H9 (cell line): ENCODE results near the gene FOLR2. TPM values are rescaled to one million over a fixed set of nuclear protein-coding genes. Genes with fewer than 3 reads are reported as not detected.

ENCODE experiments used
- DNase-seq: peaks from one replicate; pipeline ENCODE4 v3.0.0-alpha.2; 2017
- H2AFZ ChIP-seq: one replicate; pipeline ENCODE4 v1.6.1; 2013; ENCODE audit warnings: mild to moderate bottlenecking, low read length, control low read depth, moderate library complexity
- H2AK5ac ChIP-seq: 2 replicates; pipeline ENCODE4 v1.6.1; 2013; ENCODE audit warnings: low read length, control low read depth, mixed read lengths; ENCODE audit not compliant: insufficient read length
- H2BK120ac ChIP-seq: one replicate; pipeline ENCODE4 v1.6.1; 2013; ENCODE audit warnings: low read depth, mild to moderate bottlenecking, low read length, control low read depth, inconsistent platforms; ENCODE audit not compliant: poor library complexity, severe bottlenecking
- H2BK12ac ChIP-seq: 2 replicates; pipeline ENCODE4 v1.6.1; 2013; ENCODE audit warnings: low read length, control low read depth, mixed read lengths, low read depth; ENCODE audit not compliant: insufficient read length
- H2BK15ac ChIP-seq: 2 replicates; pipeline ENCODE4 v1.6.1; 2013; ENCODE audit warnings: low read depth, low read length, control low read depth
- H2BK20ac ChIP-seq: one replicate; pipeline ENCODE4 v1.6.1; 2013; ENCODE audit warnings: low read depth, mild to moderate bottlenecking, low read length, control low read depth, inconsistent platforms; ENCODE audit not compliant: poor library complexity, severe bottlenecking
- H2BK5ac ChIP-seq: 2 replicates; pipeline ENCODE4 v1.6.1; 2013; ENCODE audit warnings: low read length, control low read depth, mixed read lengths; ENCODE audit not compliant: insufficient read length
- H3K14ac ChIP-seq: 2 replicates; pipeline ENCODE4 v1.6.1; 2013; ENCODE audit warnings: low read length, control low read depth; ENCODE audit not compliant: insufficient read depth
- H3K18ac ChIP-seq: 2 replicates; pipeline ENCODE4 v1.6.1; 2013; ENCODE audit warnings: low read depth, mild to moderate bottlenecking, mixed read lengths, low read length, control low read depth; ENCODE audit not compliant: insufficient read length
- H3K23ac ChIP-seq: 2 replicates; pipeline ENCODE4 v1.6.1; 2013; ENCODE audit warnings: low read length, control low read depth, mixed read lengths, low read depth; ENCODE audit not compliant: insufficient read length
- H3K23me2 ChIP-seq: 2 replicates; pipeline ENCODE4 v1.6.1; 2013; ENCODE audit warnings: low read depth, mild to moderate bottlenecking, mixed read lengths, low read length, control low read depth; ENCODE audit not compliant: insufficient read length, poor library complexity, severe bottlenecking
- H3K27ac ChIP-seq: 2 replicates; pipeline ENCODE4 v1.5.1; 2013; ENCODE audit warnings: low read length, control low read depth, mixed read lengths, low read depth; ENCODE audit not compliant: insufficient read length
- H3K27me3 ChIP-seq: 2 replicates; pipeline ENCODE4 v1.6.1; 2013; ENCODE audit warnings: low read length, control low read depth, inconsistent platforms; ENCODE audit not compliant: insufficient read depth
- H3K4ac ChIP-seq: 2 replicates; pipeline ENCODE4 v1.6.1; 2013; ENCODE audit warnings: low read depth, mild to moderate bottlenecking, control low read depth, inconsistent platforms, low read length, moderate library complexity
- H3K4me1 ChIP-seq: 2 replicates; pipeline ENCODE4 v1.6.1; 2013; ENCODE audit warnings: low read length, control low read depth, inconsistent platforms; ENCODE audit not compliant: insufficient read depth
- H3K4me2 ChIP-seq: 2 replicates; pipeline ENCODE4 v1.6.1; 2013; ENCODE audit warnings: low read length, control low read depth, mixed read lengths; ENCODE audit not compliant: insufficient read length, insufficient read depth
- H3K56ac ChIP-seq: 2 replicates; pipeline ENCODE4 v1.6.1; 2013; ENCODE audit warnings: low read depth, mild to moderate bottlenecking, mixed read lengths, low read length, control low read depth; ENCODE audit not compliant: insufficient read length
- H3K79me1 ChIP-seq: 2 replicates; pipeline ENCODE4 v1.6.1; 2013; ENCODE audit warnings: low read depth, mild to moderate bottlenecking, moderate library complexity, low read length, control low read depth, inconsistent platforms; ENCODE audit not compliant: insufficient read depth, poor library complexity, severe bottlenecking
- H3K79me2 ChIP-seq: 2 replicates; pipeline ENCODE4 v1.6.1; 2013; ENCODE audit warnings: low read length, control low read depth, inconsistent platforms; ENCODE audit not compliant: insufficient read depth
- H3K9ac ChIP-seq: 2 replicates; pipeline ENCODE4 v1.6.1; 2013; ENCODE audit warnings: low read length, control low read depth, mixed read lengths; ENCODE audit not compliant: insufficient read length; ENCODE audit errors: extremely low read depth
- H3K9me3 ChIP-seq: one replicate; pipeline ENCODE4 v1.6.1; 2013; ENCODE audit warnings: low read depth, low read length, inconsistent platforms; ENCODE audit not compliant: control insufficient read depth
- H3T11ph ChIP-seq: one replicate; pipeline ENCODE4 v1.6.1; 2013; ENCODE audit warnings: mild to moderate bottlenecking, low read length, control low read depth, inconsistent platforms
- H4K20me1 ChIP-seq: one replicate; pipeline ENCODE4 v1.6.1; 2013; ENCODE audit not compliant: control insufficient read depth, insufficient read length, insufficient read depth
- H4K5ac ChIP-seq: 2 replicates; pipeline ENCODE4 v1.6.1; 2013; ENCODE audit warnings: low read depth, mild to moderate bottlenecking, mixed read lengths, low read length, control low read depth; ENCODE audit not compliant: insufficient read length
- H4K8ac ChIP-seq: replicated peaks from 2 replicates; pipeline ENCODE4 v1.6.1; 2013; ENCODE audit warnings: low read length, control low read depth, mixed read lengths, low read depth; ENCODE audit not compliant: insufficient read length
- H4K91ac ChIP-seq: 2 replicates; pipeline ENCODE4 v1.6.1; 2013; ENCODE audit warnings: low read depth, mild to moderate bottlenecking, moderate library complexity, mixed read lengths, low read length, control low read depth; ENCODE audit not compliant: insufficient read length
- H3K27ac Mint-ChIP-seq, 3 experiments: 2 replicates in 2 of 3; 3 replicates in 1 of 3; pipeline ENCODE4 v1.8.0; 2020 to 2021; ENCODE audit warnings: mixed read lengths in 3 of 3, mild to moderate bottlenecking in 1 of 3, moderate library complexity in 1 of 3
- H3K27me3 Mint-ChIP-seq: 2 replicates; pipeline ENCODE4 v1.8.0; 2021; ENCODE audit warnings: low read depth, mild to moderate bottlenecking, moderate library complexity, mixed read lengths
- H3K36me3 Mint-ChIP-seq, 3 experiments: 2 replicates in 2 of 3; 3 replicates in 1 of 3; pipeline ENCODE4 v1.8.0; 2020 to 2021; ENCODE audit warnings: low read depth in 3 of 3, mixed read lengths in 3 of 3; ENCODE audit not compliant: insufficient read depth in 1 of 3
- H3K4me1 Mint-ChIP-seq, 2 experiments: 2 replicates each; pipeline ENCODE4 v1.8.0; 2020; ENCODE audit warnings: mixed read lengths in 2 of 2
- H3K4me3 Mint-ChIP-seq, 2 experiments: 2 replicates in 1 of 2; 3 replicates in 1 of 2; pipeline ENCODE4 v1.8.0; 2020 to 2021; ENCODE audit warnings: mild to moderate bottlenecking in 2 of 2, mixed read lengths in 2 of 2, moderate library complexity in 1 of 2
- H3K9me3 Mint-ChIP-seq, 2 experiments: 2 replicates in 1 of 2; 3 replicates in 1 of 2; pipeline ENCODE4 v1.8.0; 2020; ENCODE audit warnings: mild to moderate bottlenecking in 2 of 2, mixed read lengths in 2 of 2, moderate library complexity in 1 of 2
- WGBS: extraction: QIAGEN DNeasy Blood & Tissue Kit; methylation state at CpG from one replicate; pipeline ENCODE4 v1.1.7; 2013; ENCODE audit warnings: missing lambda C conversion rate, low lambda C conversion rate, mixed read lengths; ENCODE audit not compliant: insufficient read length; ENCODE audit errors: extremely low coverage; 5-methylcytosine and 5-hydroxymethylcytosine counted together
- total RNA-seq: library from RNA; stranded (reverse); gene quantifications from 2 replicates; pipeline ENCODE4 v1.2.1, GENCODE V29; 2021
- TF ChIP-seq, protein P1 (sequence below): fragments of 200-600 bp; sonication (generic); conservative IDR thresholded peaks from 3 replicates; pipeline ENCODE4 v1.8.0; 2021; ENCODE audit warnings: antibody characterized with exemption, mild to moderate bottlenecking

FOLR2 gene
- total RNA-seq, 1 experiment from 2014 or later: not detected

DNA sequence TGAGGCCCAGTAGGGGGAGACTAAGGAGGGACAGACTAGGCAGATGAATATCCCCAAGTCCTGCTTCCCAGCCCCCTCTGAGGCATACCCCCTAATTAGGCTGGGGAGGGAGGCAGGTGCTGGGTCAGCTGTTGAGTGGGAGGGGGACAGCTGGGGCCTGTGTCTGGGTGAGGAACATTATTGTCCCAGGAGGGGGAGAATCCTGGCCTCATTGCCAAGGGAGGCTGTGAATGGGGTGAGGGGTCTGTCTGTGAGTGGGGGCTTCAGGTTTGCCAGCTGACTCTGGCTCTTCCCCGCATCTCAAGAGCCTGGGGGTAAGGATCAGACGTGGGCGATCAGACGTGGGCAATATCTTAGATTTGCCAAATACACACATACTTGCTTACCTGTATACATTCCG, 10.1 kb downstream of the FOLR2 start:
- TF ChIP-seq, protein P1, sequence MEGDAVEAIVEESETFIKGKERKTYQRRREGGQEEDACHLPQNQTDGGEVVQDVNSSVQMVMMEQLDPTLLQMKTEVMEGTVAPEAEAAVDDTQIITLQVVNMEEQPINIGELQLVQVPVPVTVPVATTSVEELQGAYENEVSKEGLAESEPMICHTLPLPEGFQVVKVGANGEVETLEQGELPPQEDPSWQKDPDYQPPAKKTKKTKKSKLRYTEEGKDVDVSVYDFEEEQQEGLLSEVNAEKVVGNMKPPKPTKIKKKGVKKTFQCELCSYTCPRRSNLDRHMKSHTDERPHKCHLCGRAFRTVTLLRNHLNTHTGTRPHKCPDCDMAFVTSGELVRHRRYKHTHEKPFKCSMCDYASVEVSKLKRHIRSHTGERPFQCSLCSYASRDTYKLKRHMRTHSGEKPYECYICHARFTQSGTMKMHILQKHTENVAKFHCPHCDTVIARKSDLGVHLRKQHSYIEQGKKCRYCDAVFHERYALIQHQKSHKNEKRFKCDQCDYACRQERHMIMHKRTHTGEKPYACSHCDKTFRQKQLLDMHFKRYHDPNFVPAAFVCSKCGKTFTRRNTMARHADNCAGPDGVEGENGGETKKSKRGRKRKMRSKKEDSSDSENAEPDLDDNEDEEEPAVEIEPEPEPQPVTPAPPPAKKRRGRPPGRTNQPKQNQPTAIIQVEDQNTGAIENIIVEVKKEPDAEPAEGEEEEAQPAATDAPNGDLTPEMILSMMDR: no peak
- Histone ChIP-seq H3K9me3 (no peaks in the 10 kb centered on the region), H2BK12ac (no peak overlapping the region), H3K4me2 (no peak overlapping the region), H2BK15ac (no peak overlapping the region), H2AFZ (no peak overlapping the region), H3K4me1 (peaks cover 2% of the 10 kb centered on the region; the same call in 1 of the 2 replicates), H3K27ac (no peak overlapping the region), H4K91ac (no peak overlapping the region), H3K27me3 (no peaks in the 10 kb centered on the region), H3K14ac (no peak overlapping the region; the same call in 1 of the 2 replicates), H3K4ac (no peak overlapping the region), H4K20me1 (peaks cover 2% of the 10 kb centered on the region), H4K8ac (no peak overlapping the region), H3T11ph (no peak overlapping the region), H3K23me2 (peaks cover 16% of the 10 kb centered on the region), H3K79me1 (peaks cover 3% of the 10 kb centered on the region), H3K9ac (no peak overlapping the region), H3K18ac (no peak overlapping the region), H2AK5ac (no peak overlapping the region), H4K5ac (no peak overlapping the region), H3K23ac (no peak overlapping the region), H2BK120ac (no peak overlapping the region), H3K79me2 (peaks cover 4% of the 10 kb centered on the region; the same call in 1 of the 2 replicates), H2BK20ac (no peak overlapping the region), H2BK5ac (no peak overlapping the region), H3K56ac (no peak overlapping the region)
- Mint-ChIP-seq H3K27ac (no peak overlapping the region), H3K9me3 (no peaks in the 10 kb centered on the region), H3K36me3 (peaks cover 24 to 56% (median 53%) of the 10 kb centered on the region in 3 experiments; a peak in 6 of 7 replicates), H3K4me1 (peaks cover 23 to 31% of the 10 kb centered on the region in 2 experiments), H3K27me3 (peaks cover 3% of the 10 kb centered on the region), H3K4me3 (peak overlapping the region; percentile 89 to 95; a peak in 2 of 5 replicates)
- DNase-seq: peak; percentile 13
- WGBS: no CpG with 5 or more reads among the region's 5 CpGs
